ENCODE data around the gene BCORL1.
A peak's percentile ranks its signal among the peaks of the same experiment; 100 is the strongest.

The BCORL1 gene

DNA sequence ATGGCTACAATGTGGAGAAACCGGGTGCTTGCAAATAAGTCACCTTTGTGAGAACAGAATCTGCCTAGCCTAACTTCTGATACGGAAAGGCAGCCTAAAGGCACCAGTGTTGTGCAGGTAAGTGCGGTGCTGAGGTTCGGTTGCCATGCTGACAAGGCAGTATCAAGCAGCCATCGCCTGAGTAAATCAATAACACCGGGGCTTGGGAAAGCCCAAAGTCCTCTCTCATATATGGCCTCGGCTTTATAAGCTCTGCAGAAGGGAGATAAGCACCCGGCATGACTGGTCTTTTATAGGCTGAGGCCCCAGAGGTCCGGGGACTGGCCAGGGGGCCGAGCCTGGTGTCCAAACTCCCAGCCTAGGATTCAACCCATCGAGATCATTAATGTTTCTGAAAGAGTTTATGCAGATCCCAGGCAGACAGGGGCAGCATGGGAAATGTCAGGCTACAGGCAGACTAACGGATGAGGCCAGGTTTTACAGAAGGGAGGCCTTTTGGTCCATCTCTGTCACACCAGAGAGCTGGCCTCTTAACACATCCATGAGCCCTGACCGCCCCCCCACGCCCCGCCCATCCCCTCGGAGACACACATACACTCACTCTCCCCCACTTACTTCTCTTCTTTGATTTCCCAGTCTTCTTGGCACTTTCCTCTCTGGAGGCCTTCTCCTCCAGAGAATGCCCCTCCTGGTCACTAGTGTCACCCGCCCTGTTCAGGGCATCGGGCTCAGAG, 89.3 kb downstream of the BCORL1 start:
- DNase-seq = peak; percentile 11

GRCh38 chrX:130072345-130072740, 89.9 kb downstream of the BCORL1 start:
- no peak for DNase-seq

- peak; percentile 56 for DNase-seq
Measured at GRCh38 chrX:130075777-130076176, 93.3 kb downstream of the BCORL1 start.

DNA sequence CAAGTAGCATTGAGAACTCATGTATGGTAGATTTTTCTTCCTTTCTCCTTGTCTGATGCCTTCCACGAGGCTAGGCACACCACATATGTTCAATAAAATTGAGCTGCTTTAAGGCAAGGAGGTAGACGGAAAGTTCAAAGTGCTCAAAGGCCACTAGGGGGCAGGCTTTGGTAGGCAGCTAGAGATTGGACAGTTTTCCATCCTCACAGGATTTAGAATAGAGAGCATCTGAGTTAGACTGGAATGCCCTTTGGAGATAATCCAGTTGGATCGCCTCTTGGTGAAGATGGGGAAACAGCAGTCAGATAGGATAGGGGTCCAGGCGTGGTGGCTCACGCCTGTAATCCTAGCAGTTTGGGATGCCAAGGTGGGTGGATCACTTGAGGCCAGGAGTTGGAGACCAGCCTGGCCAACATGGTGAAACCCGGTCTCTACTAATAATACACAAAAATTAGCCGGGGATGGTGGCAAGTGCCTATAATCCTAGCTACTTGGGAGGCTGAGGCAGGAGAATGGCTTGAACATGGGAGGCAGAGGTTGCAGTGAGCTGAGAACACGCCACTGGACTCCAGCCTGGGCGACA, 97.5 kb downstream of the BCORL1 start:
- peak; percentile 81 for DNase-seq

DNA sequence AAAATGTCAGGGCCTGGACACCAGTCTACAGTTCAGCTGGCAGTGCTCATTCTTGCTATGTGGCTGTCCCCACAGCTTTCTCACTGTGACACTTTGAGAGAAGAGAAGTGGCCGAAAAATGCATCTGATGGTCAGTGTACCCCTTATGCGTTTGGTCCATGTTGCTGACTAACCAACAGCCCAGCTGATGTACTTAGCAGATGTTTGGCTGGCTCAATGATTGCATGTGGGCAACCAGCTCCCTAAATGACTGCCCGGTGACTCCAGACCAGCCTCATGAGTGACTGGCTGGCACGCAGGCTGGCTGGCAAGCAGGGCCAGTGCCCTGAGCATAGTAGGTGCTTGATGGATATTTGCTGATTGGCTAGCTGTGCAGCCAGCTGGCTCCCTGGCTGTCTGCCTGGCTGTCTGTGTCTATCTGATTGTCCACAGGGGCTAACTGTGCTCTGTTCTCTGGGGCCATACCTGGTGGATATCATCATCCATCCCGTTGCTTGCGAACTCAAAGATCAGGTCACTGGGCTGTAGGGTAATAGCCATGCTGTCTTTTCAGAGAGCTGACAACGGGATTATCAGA, 98.4 kb downstream of the BCORL1 start:
- no peak for DNase-seq

DNA sequence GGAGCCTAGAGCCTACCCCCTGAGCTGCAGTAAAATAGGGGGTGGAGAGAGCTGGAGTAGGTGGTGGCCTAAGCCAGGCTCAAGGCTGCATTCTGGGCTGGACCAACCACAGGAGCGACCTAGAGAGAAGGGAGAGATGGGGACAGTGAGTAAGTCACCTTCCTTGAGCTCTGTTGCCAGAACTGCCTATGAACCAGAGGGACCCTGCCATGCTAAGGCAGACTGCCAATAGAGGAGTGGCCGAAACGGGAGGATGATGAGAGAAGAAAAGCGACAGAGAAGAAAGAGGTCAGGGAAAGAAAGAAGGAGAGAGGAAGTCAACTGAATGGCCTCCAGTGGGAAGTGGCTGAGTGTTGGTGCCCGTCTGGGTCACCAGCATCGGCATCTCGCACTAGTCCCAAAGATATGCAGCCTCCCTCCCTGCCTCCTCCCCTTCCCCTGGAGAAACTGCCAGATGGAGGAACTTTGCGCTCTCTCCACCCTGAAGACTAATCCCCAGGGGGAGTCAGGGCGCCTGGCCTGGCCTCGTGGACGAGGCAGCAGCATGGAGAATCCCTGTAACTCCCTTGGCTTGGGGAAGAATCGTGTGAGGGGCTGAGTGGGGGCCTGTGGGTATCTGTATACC, 99.1 kb downstream of the BCORL1 start:
- no peak for DNase-seq

DNA sequence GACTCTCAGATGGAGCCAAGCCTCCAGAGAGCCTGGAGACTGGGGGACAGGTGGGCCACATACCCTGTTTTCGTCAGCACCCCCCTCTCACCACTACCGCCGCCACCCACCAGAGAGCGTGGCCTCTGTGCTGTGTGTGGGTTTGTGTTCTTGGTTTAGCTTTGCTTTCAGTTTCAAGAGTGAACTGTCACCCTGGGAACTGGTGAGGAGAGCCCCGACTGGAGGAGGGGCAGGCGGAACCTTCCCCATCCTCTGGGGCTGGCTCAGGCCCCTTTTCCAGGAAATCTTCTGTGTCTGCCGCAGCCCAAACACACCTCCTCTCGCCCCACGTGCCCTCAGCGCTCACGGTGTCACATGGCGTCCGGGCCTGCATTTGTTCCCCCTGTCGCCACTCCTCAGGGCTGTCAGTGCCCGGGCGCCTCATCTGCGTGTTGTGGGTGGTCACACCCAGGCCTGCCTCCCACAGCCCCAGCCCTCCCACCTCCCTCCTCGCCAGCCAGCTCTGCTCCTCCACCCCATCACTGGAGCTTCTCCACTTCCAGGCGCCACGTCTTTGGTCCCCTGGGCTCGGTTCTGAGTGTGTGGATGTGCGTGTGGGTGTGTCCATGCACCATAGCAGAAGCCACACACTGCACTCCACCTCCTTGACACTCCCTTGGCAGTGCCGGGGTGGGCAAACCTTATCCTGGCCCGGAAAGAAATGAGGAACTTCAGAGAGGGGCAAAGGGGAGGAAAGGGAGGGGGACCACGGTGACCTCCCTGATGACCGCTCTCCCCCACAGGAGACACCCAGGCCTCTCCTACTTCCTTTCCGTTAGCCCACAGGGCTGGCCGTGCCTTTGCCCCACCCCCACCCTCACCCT, 100.0 kb downstream of the BCORL1 start:
- DNase-seq = peak; percentile 95

- DNase-seq = no peak
Measured at GRCh38 chrX:130083107-130083490, 100.7 kb downstream of the BCORL1 start.

GRCh38 chrX:130083656-130084382, 101.4 kb downstream of the BCORL1 start:
- peak; percentile 83 for DNase-seq

DNA sequence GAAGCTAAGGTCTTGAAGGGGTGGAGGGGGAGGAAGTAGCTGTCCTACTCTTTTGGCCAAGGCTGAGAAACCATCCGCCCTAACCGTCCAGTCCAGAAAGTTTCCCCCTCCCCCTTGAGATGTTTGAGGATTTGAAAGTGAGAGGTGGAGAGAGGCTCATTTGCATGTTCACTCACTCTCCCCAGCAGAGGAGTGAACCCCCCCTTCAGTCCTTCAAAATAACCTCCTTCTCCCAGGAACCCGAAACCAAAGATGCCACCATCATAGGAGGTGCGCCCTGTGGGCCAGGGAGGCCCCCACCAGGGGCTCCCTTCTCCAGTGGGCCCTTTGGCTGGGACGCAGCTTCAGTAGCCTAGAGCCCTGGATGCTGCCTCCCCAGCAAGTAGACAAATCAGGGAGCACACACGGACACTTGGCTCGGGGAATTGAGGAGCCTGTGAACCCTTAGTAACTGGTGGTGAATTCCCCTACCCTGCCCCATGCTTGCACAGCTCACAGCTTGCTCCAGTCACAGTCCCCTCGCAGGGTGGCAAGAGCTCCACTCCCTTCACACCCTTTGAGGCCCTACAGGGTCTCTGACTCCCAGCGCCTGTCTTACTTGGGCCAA, 102.3 kb downstream of the BCORL1 start:
- DNase-seq = peak; percentile 76

DNA sequence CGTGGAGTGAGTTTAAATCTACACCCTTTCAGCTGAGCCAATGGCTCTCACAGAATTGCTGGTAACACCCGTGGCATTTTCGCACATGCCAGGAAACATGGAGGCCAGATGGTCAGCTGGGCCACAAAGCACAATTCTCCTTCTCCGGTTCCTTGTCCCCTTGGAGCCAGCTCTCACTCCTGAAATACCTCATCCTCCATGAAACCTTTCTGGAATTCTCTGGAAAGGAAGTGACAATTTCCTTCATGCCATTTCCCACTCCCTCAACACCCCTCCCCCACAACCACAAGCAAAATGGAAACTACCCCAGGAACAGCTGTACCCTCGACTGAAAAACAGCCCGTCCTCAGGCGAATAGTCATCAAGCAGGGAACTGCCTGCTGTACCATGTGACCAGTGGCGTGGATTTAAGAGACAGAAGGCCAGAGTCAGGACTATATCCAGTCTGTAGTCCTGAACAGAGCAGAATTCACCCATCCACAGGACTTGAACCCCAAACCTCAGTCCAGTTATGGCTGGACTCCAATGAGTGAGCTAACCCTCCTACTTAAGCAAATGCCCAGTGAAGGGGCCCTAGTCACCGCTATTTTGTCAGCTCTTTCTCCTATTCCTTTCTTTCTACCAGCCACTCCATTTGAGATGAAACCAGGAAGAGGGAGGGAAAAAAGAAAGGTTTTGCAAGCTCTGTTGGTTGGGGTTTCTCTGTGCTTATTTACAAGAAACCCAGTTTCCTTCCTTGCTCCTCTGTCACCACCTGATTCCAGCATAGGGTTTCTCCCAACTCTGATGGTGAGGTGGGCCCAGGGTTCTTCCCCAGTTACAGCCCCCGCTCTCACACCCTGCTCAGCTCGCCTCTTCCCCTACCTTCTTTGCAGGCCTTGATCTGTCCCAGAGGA, 103.4 kb downstream of the BCORL1 start:
- peak; percentile 14 for DNase-seq

- peak; percentile 90 for DNase-seq
Measured at GRCh38 chrX:130086447-130087206, 104.2 kb downstream of the BCORL1 start.

GRCh38 chrX:130090364-130090763, 107.9 kb downstream of the BCORL1 start:
- DNase-seq = no peak

DNA sequence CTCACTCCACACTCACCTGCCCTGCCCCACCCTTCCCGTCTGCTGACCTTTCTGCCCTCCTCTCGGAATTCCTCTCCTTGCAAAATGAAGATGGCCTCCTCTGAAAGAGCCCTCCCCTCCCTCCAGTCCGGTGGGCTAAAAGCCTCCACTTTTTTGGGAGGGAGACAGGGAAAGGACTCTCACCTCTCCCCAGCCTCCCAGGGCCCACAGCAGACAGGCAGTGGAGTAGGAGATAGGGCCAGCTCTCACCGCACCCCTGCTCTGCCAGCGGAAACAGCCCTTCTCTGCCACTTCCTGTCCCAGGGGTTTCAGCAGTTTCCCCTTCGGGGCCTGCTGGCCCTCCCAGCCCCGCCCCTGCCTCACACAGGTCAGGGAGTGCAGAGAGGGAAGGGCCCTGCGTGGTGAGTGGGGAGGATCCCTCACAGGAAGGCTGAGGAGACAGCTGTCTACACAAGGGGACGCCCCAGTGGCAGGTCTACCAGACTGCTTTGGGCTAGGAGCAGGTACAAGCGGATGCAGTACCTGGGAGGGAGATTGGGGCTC, 109.6 kb downstream of the BCORL1 start:
- DNase-seq = peak; percentile 90

- DNase-seq = no peak
Measured at GRCh38 chrX:130093271-130093670, 110.8 kb downstream of the BCORL1 start.

DNA sequence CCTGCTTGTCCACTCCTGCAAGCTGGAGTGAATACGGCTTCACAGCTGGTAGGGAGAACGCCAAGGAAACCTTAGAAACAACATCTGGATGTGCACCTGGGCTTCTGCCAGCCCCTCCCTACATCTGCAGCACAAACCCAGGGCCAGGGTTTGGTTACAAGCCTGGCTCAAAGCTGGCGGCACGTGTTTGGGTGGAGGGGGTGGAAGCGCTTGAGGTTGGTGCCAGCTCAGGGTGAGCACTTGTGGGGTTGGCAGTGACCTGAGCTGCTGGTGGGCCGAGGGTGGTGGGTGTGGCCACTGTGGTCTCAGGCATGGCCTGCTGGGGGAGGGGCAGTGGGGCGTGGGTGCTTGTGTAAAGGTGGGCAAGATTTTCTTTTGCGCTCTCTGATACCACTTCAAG, 112.3 kb downstream of the BCORL1 start:
- DNase-seq = no peak

- no peak for DNase-seq
Measured at GRCh38 chrX:130095249-130096030, 113.0 kb downstream of the BCORL1 start.

DNA sequence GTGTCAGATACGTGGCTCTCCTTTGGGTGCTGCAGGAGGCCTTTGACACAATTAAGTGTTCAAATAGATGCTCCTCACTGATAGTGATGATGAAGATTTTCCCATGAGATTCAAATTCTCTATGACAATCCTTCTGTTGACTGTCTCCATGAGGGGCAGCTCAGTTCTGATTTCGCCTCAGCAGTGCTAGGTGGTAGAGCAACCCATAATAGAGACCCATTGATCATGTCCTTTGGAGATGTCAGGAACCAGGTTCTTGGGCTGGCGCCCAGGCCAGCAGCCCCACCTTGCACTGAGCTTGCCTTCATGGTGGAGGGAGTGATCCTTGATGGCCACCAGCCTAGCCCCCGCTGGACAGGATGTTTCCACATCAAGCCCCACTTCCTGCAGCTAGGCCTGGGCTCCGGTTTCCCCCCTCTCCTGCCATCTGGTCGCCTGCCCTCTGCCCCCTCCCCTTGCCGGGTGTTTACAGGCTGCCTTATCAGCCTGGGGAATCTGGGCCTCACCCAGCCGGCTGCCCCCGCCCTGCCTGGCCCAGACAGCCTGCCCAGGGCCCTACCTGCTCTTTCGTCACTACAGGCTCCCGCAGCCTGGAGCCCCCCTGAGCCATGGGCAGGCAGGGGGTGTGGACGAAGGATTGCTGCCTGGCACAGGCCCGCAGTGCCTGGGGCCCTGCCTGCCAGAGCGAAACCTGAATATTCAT, 115.2 kb downstream of the BCORL1 start:
- no peak for DNase-seq

Measured in OCI-M1 (cell line).